ENCODE measurements around the gene KAZALD1.

The KAZALD1 gene, protein sequence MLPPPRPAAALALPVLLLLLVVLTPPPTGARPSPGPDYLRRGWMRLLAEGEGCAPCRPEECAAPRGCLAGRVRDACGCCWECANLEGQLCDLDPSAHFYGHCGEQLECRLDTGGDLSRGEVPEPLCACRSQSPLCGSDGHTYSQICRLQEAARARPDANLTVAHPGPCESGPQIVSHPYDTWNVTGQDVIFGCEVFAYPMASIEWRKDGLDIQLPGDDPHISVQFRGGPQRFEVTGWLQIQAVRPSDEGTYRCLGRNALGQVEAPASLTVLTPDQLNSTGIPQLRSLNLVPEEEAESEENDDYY

DNA sequence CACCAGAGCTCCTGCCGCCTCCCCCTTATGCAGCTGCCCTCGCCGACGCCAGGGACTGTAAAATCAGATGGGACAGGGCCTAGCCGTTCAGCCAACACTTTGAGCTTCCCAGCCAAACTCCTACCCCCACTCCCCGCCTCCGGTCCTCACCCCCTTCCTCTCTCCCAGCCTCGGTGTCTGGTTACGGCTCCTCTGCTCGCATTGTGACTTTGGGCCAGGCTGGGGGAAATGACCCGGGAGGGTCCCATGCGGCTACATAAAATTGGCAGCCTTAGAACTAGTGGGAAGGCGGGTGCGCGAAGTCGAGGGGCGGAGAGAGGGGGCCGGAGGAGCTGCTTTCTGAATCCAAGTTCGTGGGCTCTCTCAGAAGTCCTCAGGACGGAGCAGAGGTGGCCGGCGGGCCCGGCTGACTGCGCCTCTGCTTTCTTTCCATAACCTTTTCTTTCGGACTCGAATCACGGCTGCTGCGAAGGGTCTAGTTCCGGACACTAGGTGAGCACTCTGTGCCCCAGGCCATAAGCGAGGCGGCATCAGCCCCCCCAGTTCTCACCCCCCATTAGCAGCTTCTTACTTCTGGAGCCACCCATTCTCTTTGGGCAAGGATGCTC, at the start of gene KAZALD1:
Gene KAZALD1 (plus strand): TSS at position 366 of the 608 bp plus-strand sequence. CDS start 604 bp downstream, outside the sequence.
- Histone ChIP-seq H3K4me1 (peaks cover 43% of the 10 kb centered on the region), H3K36me3 (replicated peaks) (peaks cover 3% of the 10 kb centered on the region; the same call in 1 of the 2 replicates), H3K4me3 (peak within 1 kb of the TSS; percentile 88), H3K27me3 (ENCODE audit: low read depth) (no peaks in the 10 kb centered on the region), H3K9me3 (no peaks in the 10 kb centered on the region)
- in situ Hi-C loops (cut with MboI; ENCODE audit: low sequenced_read_pairs) = no loop called here
- DNase-seq (ENCODE audit: low spot score in 2 of 2) = peak; percentile 74 to 81

DNA sequence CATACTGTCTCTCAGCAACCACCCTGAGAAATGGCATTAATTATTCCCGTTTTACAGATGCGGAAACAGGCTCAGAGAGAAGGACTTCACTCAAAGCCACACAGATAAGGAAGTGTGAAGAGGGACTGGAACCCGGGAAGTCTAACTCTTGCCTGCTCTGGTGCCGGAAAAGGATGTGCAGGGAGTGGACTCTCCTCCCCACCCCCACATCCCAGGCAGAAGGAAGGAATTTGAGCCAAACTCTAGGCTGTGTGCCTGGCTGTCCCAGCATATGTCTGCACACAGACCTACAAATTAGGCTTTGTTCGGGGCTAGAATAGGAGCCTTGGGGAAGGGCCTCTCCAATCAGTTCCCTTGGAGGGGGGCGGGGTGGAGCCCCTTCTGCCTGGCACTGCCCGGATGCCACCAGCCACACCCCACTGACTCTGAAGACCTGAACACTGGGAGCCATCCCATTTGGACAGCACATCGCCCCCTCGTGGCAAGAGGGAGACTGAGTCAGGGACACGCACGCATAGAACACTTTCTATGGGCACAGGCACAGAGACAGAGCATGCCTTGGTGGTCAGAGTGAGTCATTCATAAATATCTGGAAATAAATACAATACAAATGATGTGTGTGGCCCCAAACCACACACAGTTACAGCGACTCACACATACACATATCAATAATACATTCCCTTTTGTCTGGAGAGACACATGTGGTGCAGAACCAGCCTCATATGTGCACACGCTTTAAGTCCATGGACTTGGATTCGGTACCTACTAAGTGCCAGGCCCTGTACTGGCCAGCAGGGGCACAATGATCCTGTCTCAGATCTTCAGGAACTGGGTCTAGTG, 49.0 kb upstream of the KAZALD1 start:
- H3K4me1 ChIP-seq = no peaks in the 10 kb centered on the region
- no peaks in the 10 kb centered on the region for H3K27me3 ChIP-seq (ENCODE audit: low read depth)
- DNase-seq (ENCODE audit: low spot score in 2 of 2) = peak; percentile 83 to 92
- no peaks in the 10 kb centered on the region for H3K9me3 ChIP-seq
- in situ Hi-C loops (cut with MboI; ENCODE audit: low sequenced_read_pairs) = loop anchor here (5.0 kb wide), 1 partner anchor 450 kb away; no protein-coding TSS in a partner anchor
- H3K36me3 ChIP-seq (replicated peaks) = no peaks in the 10 kb centered on the region
- no peak overlapping the region for H3K4me3 ChIP-seq

DNA sequence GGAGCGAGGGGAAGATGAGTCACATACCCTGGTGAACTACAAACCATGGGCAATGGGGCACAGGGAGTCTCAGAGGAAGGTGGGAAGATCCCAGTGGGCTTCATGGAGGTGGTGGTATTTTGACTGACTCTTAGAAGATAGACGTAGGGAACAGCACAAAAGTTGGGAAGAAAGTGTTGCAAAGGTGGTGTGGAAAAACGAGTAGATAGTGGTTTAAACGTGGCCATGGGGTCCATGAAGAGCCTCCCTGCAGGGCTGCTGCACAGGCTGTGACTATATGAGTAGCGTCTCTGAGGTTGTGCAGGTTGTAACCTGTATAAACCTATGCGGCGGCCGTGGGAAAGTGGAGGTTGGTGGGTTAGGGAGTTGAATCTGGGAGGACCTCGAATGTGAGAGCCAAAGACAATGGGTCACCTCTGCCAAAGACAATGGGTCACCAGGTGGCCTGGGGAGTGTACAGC, 48.4 kb upstream of the KAZALD1 start:
- no peak for DNase-seq (ENCODE audit: low spot score in 2 of 2)
- Histone ChIP-seq H3K36me3 (replicated peaks) (no peaks in the 10 kb centered on the region), H3K4me1 (no peaks in the 10 kb centered on the region), H3K9me3 (no peaks in the 10 kb centered on the region), H3K27me3 (ENCODE audit: low read depth) (no peaks in the 10 kb centered on the region), H3K4me3 (no peak overlapping the region)
- in situ Hi-C loops (cut with MboI; ENCODE audit: low sequenced_read_pairs) = loop anchor here (5.0 kb wide), 1 partner anchor 451 kb away; no protein-coding TSS in a partner anchor

DNA sequence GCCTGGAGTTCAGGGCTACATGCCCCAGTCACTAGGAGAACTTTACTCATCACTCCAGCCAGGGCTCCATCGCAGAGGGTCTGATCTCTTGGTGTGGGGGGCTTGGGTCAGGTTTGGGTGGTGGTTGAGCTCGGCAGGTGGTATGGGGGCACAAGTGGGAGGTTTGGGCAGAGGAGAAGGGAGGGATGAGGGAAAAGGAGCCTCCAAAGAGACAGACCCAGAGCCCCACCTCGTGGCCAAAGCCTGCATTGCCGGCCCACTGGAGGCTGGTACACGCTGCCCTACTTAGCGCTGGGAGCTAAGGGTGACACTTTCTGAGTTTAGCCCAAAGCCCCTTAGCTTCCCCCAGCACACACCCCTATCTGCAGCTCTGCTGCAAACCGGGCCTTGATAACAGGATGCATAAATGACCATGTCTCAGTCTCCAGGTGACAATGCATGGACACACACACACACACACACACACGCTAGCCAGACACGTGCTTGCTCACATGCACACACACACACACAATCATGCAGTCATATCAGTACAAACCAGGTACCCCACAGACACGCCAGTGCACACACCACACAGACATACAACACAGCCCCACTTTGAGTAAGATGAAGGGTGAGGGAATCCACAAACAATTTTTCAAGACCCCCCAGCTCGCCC, 47.4 kb upstream of the KAZALD1 start:
- no peaks in the 10 kb centered on the region for H3K27me3 ChIP-seq (ENCODE audit: low read depth)
- H3K4me1 ChIP-seq = no peaks in the 10 kb centered on the region; the same call in 1 of the 2 replicates
- peak; percentile 65 to 93 for DNase-seq (ENCODE audit: low spot score in 2 of 2)
- in situ Hi-C loops (cut with MboI; ENCODE audit: low sequenced_read_pairs) = loop anchor here (5.0 kb wide), 1 partner anchor 452 kb away; no protein-coding TSS in a partner anchor
- H3K9me3 ChIP-seq = no peaks in the 10 kb centered on the region
- no peaks in the 10 kb centered on the region for H3K36me3 ChIP-seq (replicated peaks)
- H3K4me3 ChIP-seq = no peak overlapping the region

DNA sequence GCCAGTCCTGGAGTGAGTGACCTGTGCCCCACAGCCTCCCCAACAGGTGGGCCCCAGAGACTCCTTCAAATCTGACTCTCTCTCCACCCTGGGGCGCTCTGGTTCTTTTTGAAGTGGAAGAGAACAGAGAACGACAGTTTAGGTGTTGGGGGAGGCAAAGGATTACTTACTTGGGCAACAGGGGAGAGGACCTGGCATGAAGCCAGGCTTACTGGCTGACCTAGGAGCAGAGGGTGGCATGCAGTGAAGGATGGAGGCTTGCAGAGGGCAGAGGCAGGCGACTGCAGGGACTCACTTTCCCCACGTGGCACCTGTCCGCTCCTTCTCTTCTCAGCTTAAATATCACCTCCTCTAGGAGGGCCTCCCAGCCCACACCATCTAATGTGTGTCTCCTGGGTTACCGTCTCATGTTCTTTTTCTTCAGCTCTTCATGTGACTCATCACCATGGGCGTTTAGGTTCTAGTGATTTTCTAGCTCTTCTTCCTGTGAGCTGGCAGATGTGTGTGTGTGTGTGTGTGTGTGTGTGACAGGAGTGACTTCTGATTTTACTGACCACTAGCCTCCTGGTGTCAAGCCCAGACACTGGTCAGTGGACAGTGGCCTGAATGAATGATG, 46.7 kb upstream of the KAZALD1 start:
- H3K9me3 ChIP-seq = no peaks in the 10 kb centered on the region
- no peak overlapping the region for H3K4me3 ChIP-seq
- DNase-seq (ENCODE audit: low spot score in 2 of 2) = no peak
- H3K36me3 ChIP-seq (replicated peaks) = no peaks in the 10 kb centered on the region
- no peaks in the 10 kb centered on the region for H3K27me3 ChIP-seq (ENCODE audit: low read depth)
- no peaks in the 10 kb centered on the region; the same call in 1 of the 2 replicates for H3K4me1 ChIP-seq
- in situ Hi-C loops (cut with MboI; ENCODE audit: low sequenced_read_pairs) = loop anchor here (5.0 kb wide), 1 partner anchor 453 kb away; no protein-coding TSS in a partner anchor

DNA sequence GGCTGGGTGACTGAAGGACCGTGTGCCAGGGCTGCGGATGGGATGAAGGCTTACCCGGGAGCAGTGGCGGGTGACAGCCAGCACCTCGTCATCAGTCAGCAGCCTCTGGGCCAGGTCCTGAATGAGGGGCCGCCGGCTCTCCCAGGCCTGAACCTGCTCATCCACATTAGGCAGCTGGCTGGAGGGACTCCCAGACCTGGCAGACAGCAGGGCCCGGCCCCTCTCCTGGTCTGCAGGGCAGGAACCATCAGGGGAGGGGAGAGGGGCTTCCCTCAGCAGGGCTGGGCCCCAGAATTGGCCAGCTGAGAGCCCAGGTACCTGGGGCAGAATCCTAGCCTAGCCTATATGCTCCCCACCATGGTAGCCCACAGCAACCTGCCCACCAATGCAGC, 46.2 kb upstream of the KAZALD1 start:
- no peaks in the 10 kb centered on the region for H3K27me3 ChIP-seq (ENCODE audit: low read depth)
- no peak for DNase-seq (ENCODE audit: low spot score in 2 of 2)
- H3K9me3 ChIP-seq = no peaks in the 10 kb centered on the region
- no peaks in the 10 kb centered on the region; the same call in 1 of the 2 replicates for H3K4me1 ChIP-seq
- H3K36me3 ChIP-seq (replicated peaks) = no peaks in the 10 kb centered on the region
- H3K4me3 ChIP-seq = no peak overlapping the region
- in situ Hi-C loops (cut with MboI; ENCODE audit: low sequenced_read_pairs) = no loop called here

DNA sequence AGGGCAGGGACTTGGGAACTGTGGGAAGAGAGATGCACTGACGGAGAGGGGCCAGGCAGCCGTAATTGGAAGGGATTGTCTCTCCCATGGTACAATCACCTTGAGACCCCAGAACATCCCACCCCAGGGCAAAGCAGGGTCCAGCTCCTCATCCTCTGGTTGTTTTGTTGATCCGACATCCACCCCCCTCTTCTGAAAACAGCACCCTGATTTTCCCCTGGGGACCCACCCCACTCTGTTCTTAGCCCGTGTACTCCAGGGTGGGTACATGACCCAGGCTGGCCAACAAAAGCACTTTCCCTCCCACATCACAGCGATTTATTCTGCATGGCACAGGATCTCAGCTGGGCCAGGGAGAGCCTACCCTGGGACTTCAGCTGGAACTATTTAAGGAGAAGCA, 45.0 kb upstream of the KAZALD1 start:
- H3K9me3 ChIP-seq = no peaks in the 10 kb centered on the region
- H3K4me1 ChIP-seq = no peaks in the 10 kb centered on the region; the same call in 1 of the 2 replicates
- H3K36me3 ChIP-seq (replicated peaks) = no peaks in the 10 kb centered on the region
- no peak for DNase-seq (ENCODE audit: low spot score in 2 of 2)
- H3K4me3 ChIP-seq = no peak overlapping the region
- H3K27me3 ChIP-seq (ENCODE audit: low read depth) = no peaks in the 10 kb centered on the region
- in situ Hi-C loops (cut with MboI; ENCODE audit: low sequenced_read_pairs) = no loop called here

DNA sequence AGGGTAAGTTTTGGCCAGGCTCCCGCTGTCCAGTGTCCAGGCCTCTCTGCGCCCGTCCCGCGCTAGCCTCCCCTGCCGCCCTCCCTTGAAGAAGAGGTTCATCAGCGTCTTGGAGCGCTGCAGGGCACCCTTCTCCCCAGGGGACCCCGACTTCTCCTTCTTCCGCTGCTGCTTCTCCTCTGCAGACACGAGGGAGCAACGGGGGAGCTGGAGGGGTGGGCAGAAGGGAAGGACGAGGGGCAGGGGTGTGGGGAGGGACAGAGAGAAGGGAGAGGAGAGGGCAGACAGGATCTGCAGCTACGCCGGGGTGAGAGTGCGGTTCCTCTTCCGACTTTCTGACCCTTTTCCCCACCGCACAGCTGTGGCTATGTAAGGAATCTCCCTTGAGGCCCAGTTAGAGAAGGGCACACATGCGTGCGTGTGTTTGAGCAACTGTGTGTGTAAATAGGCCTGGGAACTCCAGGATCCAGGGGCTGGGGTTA, 43.6 kb upstream of the KAZALD1 start:
- Histone ChIP-seq H3K27me3 (ENCODE audit: low read depth) (no peaks in the 10 kb centered on the region), H3K4me3 (no peak overlapping the region), H3K4me1 (no peaks in the 10 kb centered on the region; the same call in 1 of the 2 replicates), H3K9me3 (no peaks in the 10 kb centered on the region), H3K36me3 (replicated peaks) (no peaks in the 10 kb centered on the region)
- no peak for DNase-seq (ENCODE audit: low spot score in 2 of 2)
- in situ Hi-C loops (cut with MboI; ENCODE audit: low sequenced_read_pairs) = no loop called here

DNA sequence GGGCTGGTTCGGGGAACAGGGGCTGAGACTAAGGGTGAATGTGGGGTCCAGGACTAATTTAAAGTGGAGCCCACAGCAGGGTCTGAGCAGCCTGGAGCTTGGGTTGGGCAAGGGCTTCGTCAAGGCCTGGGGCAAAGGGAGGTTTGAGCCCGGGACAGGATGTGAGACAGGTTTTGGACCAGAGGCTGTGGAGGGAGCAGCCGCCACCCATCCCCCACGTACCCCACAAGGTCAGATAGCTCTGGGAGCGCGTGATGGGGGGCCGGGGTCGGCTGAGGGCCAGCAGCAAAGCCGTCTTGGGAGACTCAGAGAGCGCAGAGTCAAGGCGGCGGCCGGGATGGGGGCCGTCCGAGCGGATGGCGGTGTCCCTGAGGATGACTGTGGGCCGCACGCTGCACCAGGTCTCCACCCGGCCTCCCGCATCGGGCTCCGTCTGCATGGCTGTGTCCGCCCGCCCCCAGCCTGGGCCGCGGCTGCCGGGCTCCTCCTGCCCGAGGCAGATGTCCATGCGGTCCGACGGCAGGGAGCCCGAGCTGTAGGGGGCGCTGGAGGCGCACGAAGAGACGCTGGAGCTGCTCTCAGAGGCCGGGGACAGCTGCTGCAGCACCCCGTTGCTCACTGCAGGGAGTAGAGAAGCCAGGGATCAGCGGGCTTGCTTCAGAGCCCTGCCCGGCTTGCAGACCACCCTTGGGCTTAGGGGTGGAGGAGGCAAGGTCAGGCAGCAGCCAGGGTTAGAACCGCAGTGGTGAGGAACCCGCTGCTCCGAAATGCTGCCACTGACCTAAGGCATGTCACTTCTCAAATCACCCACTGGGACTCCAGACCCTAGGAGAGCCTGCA, 43.0 kb upstream of the KAZALD1 start:
- in situ Hi-C loops (cut with MboI; ENCODE audit: low sequenced_read_pairs) = no loop called here
- Histone ChIP-seq H3K4me1 (no peaks in the 10 kb centered on the region; the same call in 1 of the 2 replicates), H3K4me3 (peak overlapping the region; percentile 1; the same call in 1 of the 2 replicates), H3K27me3 (ENCODE audit: low read depth) (no peaks in the 10 kb centered on the region), H3K9me3 (no peaks in the 10 kb centered on the region), H3K36me3 (replicated peaks) (no peaks in the 10 kb centered on the region)
- DNase-seq (ENCODE audit: low spot score in 2 of 2) = peak; percentile 69 to 95

DNA sequence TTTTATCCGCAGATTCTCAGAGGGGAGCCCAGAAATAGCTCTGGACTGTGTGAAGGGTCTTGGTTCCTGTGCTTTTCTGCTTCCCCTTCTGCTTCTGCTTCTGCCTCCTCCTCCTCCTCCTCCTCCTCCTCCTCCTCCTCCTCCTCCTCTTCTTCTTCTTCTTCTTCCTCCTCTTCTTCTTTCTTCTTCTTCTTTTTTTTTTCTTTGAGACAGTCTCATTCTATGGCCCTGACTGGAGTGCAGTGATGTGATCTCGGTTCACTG, 42.4 kb upstream of the KAZALD1 start:
- Histone ChIP-seq H3K4me3 (no peak overlapping the region), H3K9me3 (no peaks in the 10 kb centered on the region), H3K27me3 (ENCODE audit: low read depth) (no peaks in the 10 kb centered on the region), H3K36me3 (replicated peaks) (no peaks in the 10 kb centered on the region), H3K4me1 (no peaks in the 10 kb centered on the region; the same call in 1 of the 2 replicates)
- no peak for DNase-seq (ENCODE audit: low spot score in 2 of 2)
- in situ Hi-C loops (cut with MboI; ENCODE audit: low sequenced_read_pairs) = no loop called here

DNA sequence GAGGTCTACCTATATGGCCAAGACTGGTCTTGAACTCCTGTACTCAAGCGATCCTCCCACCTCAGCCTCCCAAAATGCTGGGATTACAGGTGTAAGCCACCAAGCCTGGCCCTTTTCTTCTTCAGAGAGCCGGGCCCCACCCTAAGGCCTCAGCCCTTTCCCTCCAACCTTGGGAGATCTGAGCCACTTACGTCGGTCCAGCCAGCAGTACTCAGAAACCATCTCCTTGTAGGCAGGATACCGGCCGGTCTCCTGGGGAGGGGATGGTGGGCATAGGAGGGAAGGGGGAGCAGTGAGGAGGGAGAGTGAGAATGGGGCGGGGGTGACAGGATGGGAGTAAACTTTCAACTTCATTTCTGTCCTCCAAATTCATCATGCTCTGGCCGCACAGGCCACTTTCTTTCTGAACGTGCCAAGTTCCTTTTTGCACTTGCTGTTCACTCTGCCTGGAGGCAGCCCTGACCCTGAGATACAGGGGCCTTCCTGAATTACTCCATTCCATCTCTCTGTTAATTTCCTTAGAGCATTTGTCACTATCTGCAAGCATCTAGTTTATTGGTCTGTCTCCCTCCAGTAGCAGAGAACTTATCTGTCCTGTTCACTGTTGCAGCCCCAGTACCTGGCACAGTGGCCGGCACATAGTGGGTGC, 41.2 kb upstream of the KAZALD1 start:
- DNase-seq (ENCODE audit: low spot score in 2 of 2) = no peak
- Histone ChIP-seq H3K9me3 (no peaks in the 10 kb centered on the region), H3K27me3 (ENCODE audit: low read depth) (no peaks in the 10 kb centered on the region), H3K4me3 (no peak overlapping the region), H3K4me1 (no peaks in the 10 kb centered on the region; the same call in 1 of the 2 replicates), H3K36me3 (replicated peaks) (no peaks in the 10 kb centered on the region)
- in situ Hi-C loops (cut with MboI; ENCODE audit: low sequenced_read_pairs) = no loop called here

DNA sequence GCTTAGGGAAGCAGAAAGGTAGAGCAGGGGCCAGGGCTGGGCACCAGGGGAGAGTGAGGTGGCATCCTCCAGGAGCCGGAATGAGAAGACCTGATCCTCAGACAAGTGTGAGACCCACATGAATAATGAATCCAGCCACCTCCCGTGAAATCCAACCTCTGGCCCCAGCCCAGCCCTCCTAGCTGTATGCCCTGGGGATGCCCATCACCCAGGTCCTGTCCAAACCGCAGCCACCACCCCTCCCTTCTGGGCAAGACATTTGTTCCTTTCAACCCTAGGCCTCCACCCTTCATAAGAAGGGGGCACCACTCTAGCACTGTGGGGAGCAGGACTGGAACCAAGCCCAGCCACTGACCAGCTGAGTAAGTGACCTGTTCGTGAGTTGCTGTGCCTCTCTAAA, 40.5 kb upstream of the KAZALD1 start:
- no peak for DNase-seq (ENCODE audit: low spot score in 2 of 2)
- Histone ChIP-seq H3K4me1 (no peaks in the 10 kb centered on the region; the same call in 1 of the 2 replicates), H3K36me3 (replicated peaks) (no peaks in the 10 kb centered on the region), H3K9me3 (no peaks in the 10 kb centered on the region), H3K4me3 (no peak overlapping the region), H3K27me3 (ENCODE audit: low read depth) (no peaks in the 10 kb centered on the region)
- in situ Hi-C loops (cut with MboI; ENCODE audit: low sequenced_read_pairs) = no loop called here

Measured in HAP-1 (cell line).